GM19395 (cell line): ENCODE results near the gene CARHSP1.
"Not testable (repeated sequence)": the region's sequence is repeated elsewhere in the genome, so short reads cannot be mapped to it uniquely, and the experiment has no call there.

Experiments used
- ATAC-seq: cut with Tn5 transposase; IDR thresholded peaks from one replicate; pipeline ENCODE4 v1.9.1; 2021; ENCODE audit warnings: mild to moderate bottlenecking, moderate library complexity; ENCODE audit not compliant: unreplicated experiment

Gene CARHSP1

GRCh38 chr16:8893976-8894690, 25.3 kb upstream of the CARHSP1 start:
- no peak for ATAC-seq

GRCh38 chr16:8893426-8893825, 24.6 kb upstream of the CARHSP1 start:
- ATAC-seq, result no peak

DNA sequence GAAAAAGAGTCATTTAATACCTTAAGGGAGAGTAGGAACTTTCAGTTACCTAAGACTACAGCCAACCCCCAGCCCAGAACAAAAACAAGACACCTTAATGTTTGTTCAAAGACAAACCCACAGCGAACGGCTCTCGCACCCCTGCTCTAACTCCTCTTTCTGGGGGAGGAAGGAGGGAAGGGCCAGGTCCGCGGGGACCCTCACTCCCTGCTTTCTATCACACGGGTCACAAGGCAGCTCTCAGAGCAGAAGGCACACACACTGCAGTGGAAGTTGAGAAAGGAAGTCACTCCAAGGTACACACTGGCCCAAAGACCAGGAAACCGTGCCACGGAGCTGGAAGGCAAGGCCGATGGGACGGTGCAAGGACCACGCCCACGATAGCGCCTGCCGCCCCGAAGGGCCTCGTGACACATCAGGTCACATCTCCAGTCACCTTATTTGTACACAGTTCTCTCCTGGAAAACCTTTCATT, 23.3 kb upstream of the CARHSP1 start:
- ATAC-seq, result peak; percentile 38

- ATAC-seq, result no peak
Observed at GRCh38 chr16:8890549-8890921, 21.7 kb upstream of the CARHSP1 start.

- no peak for ATAC-seq
Observed at GRCh38 chr16:8889893-8890548, 21.2 kb upstream of the CARHSP1 start.

GRCh38 chr16:8888951-8889892, 20.4 kb upstream of the CARHSP1 start:
- ATAC-seq, result no peak

DNA sequence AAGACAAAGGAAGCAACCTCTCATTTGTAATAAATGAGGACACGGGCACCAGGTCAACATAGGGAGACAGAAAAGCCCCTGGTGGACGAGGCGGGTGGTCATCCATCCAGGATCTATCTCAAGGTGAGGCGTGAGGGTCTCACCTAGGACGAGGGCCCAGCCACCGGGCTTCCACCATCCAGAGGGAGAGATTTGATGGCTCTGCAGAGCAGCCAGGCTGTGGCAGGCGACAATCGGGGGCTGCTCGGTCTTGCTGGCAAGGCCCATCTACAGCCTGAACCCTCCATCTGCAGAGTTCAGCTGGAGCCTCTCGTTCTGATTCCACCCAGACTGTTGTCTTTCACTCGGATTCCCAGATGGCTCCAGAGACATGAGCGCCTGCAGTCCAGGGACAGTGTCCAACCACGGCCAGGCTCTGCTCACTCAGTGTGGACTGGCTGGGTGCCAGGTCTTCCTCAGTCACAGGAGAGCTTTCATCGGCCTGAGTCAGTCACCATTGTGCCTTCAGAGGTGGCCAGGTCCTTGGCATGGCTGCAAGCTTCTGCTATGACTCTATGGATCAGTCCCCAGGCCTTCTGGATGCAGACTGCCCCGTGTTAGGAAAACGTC, 19.2 kb upstream of the CARHSP1 start:
- ATAC-seq, result no peak

- no peak for ATAC-seq
Observed at GRCh38 chr16:8887431-8887765, 18.6 kb upstream of the CARHSP1 start.

DNA sequence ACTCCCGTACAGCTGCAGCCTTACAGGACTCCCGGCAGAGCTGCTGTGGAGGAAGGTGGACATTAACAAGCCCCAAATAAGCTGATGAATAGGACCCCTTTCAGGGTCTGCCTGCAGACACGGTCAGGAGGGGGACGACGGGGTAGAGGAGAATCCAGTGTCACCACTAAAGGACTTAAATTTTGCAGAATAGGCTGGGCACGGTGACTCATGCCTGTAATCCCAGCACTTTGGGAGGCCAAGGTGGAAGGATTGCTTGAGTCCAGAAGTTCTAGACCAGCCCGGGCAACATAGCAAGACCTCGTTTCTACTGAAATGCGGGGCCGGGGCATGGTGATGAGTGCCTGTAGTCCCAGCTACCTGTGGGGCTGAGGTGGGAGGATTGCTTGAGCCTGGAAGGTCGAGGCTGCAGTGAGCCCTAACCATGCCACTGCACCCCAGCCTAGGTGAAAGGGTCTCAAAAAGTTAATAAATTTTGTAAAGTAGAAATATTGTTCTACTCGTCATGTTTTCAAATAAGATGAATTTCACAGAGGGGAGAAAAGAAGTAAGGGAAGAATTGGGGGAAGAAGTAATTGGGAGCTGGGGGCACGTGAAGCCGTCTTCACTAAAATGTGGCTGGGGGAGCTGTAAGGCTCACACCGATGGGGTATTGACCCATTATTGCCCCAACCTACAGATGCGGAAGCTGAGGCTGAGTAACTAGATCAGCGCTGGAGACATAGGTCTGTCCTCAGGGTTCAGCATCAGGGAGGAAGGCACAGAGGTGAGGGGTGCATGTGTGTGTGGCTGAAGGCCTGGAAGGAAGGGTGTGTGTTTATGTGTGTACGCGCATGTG, 18.0 kb upstream of the CARHSP1 start:
- no peak for ATAC-seq

- no peak for ATAC-seq
Observed at GRCh38 chr16:8885674-8886592, 17.1 kb upstream of the CARHSP1 start.

GRCh38 chr16:8882725-8883377, 14.0 kb upstream of the CARHSP1 start:
- no peak for ATAC-seq

DNA sequence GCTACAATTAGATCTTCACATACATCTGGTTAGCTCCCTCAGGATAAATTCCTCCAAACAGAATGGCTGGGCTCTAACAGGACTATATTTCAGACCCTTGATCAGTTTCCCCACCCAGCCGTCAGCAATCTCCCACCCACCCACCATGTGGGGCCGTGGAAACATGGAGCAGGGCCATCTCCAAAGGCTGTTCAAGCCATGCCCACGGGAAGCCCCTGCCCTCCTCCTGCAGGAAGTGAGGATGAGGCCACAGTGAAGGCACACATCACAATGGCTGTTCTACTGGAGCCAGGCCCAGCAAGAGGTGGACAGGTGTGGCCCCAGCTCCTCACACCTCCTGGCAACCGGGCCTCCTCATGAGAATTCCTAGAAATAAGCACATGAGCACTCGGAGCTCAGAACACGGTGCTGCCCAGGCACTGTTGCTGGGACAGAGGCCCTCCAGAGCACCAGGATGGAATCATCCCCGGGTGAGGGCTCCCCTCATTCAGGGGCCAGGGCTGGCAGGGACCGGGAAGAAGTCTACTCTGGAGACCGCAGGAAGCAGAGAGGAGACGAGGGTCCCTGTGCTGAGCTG, 13.3 kb upstream of the CARHSP1 start, which contains the start of gene LITAFD:
Gene LITAFD, plus strand, starts transcription at position 311 of the 577 bp plus-strand sequence. CDS start 2,005 bp downstream, outside the sequence.
- no peak for ATAC-seq

DNA sequence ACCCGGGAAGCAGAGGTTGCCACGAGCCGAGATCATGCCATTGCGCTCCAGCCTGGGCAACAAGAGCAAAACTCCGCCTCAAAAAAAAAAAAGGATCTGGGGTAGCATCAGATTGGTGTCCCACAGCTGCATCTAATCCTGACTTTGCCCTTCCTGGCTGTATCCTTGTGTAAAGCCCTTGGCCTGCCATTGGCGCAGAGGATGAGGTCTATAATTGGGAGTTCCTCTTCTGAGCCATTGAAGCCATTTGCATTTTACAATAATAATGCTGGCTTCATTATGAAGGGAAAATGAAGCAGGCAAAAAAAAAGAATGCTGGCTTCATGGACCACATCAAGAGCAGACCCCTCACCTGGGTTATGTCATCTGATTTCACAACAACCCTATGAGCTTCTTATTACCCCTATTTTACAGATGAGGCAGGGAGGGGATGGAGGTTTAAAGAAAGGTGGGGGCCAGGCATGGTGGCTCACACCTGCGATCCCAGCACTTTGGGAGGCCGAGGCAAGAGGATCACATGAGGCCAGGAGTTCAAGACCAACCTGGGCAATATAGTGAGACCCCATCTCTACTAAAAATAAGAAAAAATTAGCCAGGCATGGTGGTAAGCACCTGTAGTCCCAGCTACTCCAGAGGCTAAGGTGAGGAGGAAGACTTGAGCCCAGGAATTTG, 12.2 kb upstream of the CARHSP1 start:
- ATAC-seq, result no peak

DNA sequence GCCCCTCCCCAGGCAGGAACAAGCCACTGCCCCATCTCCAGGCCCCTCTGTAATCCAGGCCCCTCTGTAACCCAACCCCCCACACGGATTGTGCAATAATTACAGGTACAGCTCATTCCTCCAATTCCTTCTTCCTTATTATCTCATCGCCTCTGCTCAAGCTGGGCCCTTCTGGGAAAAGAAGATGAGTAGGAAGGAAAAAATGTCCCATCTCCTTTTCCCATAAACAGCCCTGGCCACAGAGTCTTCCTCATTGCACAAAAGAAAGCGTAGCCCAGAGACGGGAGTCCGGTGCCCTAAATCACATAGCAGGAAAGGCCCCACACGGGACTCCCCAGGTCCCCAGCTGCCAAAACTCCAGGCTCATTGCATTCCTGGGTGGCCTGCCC, 9.7 kb upstream of the CARHSP1 start:
- ATAC-seq, result no peak

GRCh38 chr16:8877894-8878522, 9.2 kb upstream of the CARHSP1 start:
- no peak for ATAC-seq

GRCh38 chr16:8875317-8875716, 6.5 kb upstream of the CARHSP1 start:
- ATAC-seq, result not testable (repeated sequence)

DNA sequence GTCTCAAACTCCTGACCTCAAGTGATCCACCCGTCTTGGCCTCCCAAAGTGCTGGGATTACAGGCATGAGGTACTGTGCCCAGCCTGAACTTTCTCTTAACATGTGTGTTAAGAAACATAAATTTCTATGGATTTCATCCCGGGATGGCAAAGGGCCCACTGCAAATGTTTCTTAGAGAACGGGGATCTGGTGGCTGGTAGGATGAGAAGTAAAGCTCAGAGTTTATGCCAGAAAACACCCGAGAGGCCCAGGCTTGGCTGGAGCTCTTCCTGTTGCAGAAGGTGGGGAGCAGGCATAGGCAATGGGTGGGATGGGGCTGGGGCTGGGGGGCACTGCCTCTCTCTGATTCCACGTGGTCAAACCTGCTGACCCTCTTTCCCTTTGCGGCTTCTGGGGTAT, 5.6 kb upstream of the CARHSP1 start:
- ATAC-seq, result no peak
